Stimulated activated naive CD4-positive, alpha-beta T cell (primary cell): Measurements from ENCODE around the gene AGRP.
"Not testable (repeated sequence)": the region's sequence is repeated elsewhere in the genome, so short reads cannot be mapped to it uniquely, and the experiment has no call there.

Source experiments
- DNase-seq, 6 experiments: peaks; one replicate each; lab custom pipeline; 2025; lab: John Stamatoyannopoulos, UW

AGRP gene

DNA sequence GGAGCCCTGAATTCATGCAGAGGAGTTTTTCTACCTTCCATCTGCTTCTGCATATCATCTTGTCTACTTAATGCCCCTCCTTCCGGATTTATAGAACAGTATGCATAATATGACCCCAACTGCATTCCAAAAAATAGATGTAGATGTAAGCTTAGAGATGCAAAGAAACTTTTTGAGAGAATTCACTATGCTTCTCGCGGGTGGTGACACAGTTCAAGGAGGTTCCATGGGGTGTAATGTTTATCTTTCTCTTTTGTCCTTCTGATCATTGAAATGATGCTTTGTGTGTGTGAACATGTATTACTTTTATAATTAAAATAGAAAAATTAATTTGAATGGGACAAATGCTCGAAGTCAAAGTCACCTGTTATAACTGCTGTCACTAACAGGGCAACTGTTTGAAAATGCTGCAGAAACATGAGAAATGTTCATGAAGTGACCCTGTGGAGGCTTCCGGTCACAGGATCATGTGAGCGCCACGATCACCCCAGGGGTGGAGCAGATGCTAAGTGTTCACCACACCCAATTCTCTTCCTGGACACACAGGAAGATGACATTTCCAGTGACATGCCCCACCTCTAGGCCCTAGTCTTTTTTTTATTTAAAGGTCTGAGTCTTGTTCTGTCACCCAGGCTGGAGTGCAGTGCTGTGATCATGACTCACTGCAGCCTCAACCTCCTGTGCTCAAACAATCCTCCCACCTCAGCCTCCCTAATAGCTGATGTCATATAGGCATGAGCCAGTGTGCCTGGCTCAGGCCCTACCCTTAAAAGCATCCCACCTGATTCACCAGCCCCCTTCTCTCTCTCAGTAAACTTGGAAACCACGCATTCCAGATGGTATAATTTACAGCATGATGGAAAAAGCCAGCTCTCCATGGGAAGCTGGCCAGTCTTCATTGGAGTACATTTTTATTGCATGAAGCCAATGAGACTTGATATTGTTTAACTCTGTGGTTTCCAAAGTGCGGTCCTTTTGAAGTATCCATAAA lies 21.0 kb upstream of the AGRP start:
- peak in 3 of 6 experiments; percentile 30 to 41 (median 31) for DNase-seq

DNA sequence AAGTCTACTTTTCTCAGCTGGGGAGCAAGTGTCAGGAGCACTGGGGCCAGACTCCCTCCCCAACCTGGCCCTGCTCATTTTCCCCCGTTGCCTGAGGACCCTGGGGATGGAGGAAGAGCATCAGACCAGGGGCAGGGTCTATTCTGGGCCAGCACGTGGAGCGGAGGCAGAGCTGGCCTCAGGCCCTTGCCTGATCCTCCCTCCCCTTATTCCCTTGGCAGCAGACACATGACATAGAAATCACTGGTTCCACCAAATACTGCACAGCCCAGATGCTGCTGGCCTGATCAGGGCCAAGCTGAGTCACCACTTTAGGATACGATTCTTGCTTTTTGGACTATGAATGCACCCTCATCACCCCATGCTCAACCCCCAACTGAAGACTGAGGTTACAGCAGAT lies 15.8 kb upstream of the AGRP start:
- no peak for DNase-seq

DNA sequence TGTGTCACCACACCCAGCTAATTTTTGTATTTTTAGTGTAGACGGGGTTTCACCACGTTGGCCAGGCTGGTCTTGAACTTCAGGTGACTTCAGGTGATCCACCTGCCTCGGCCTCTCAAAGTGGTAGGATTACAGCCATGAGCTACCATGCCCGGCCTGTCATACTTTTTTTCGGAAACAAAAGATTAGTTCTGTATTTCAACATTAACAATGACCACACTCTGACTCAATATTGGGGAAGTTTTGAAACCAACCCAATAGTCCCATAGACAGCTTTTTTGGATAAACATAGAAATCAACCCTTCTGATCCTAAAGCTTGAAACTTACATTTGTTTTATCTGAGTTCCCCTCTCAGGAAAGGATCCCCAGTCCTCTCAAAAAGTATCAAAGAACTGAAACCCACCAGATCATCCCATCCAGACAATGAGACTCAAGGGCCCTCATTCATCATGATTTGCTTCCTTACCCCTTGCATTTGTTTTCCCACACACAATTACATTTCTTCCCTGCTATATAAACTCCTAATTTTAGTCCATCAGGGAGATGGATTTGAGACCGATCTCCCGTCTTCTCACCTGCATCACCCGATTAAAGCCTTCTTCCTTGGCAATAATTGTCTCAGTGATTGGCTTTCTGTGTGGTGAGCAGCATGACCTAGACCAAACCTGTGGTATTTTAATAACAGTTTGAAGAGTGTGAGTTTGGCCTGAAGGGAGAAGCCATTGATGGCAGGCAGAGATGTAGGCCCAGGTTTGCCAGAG lies 7.2 kb upstream of the AGRP start:
- DNase-seq = no peak

DNA sequence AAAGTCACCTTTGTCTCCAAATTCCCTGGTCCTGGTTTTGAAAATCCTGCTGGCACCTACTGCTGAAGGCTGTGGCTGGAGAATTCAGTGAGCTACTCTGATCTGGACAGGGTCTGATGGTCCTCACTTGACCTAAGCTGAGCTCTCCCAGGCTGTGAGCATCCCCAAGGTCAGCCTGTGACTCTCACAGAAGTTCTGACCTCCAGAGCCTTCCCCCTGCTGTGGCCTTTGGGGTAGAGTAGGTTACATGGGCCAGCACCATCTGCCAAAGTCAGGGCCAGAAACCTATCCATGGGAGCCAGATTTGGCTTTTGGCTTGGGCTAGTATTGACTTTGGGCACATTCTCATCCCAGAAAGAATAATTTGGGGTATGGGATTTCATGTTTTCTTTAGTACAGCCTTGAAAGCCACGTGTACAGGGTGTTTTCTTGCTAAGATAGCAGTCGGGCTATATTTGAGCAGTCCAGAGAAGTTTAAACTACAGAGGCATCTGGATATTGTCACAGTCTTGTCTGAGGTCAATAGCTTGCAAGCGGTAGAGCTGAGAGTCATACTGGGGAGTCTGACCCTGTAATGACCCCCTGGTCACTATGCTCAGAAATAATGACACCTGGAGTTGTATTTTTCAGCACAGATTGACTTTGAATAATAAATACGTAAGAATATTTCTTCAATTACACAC lies 6.2 kb upstream of the AGRP start:
- no peak for DNase-seq

DNA sequence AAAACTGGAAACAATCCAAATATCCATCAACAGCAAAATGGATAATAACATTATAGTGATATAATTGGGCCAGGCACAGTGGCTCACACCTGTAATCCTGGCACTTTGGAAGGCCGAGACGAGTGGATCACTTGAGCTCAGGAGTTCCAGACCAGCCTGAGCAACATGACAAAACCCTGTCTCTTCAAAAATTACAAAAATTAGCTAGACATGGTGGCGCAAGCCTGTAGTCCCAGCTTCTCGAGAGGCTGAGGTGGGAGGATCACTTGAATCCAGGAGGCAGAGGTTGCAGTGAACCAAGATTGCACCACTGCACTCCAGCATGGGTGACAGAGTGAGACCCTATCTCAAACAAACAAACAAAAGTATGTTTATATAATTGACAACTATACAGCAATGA lies 4.2 kb upstream of the AGRP start:
- not testable (repeated sequence) for DNase-seq

DNA sequence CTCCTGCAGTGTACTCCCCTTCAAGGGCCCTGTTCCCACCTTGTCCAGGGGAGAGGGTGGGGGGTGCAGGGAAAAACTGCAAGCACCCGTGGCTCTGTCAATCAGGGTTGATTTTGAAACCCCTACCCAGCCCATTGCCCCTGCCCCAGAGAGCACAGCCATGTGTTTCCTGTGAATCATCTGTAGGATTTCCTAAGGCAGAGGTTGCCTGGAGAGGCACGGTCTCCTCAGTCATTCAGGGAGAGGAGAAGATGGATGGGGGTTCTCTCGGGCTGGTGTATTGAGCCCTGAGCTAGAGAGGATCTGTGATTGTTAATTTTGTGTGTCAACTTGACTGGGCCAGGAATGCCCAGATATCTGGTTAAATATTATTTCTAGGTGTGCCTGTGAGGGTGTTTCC lies 3.5 kb upstream of the AGRP start:
- no peak for DNase-seq

DNA sequence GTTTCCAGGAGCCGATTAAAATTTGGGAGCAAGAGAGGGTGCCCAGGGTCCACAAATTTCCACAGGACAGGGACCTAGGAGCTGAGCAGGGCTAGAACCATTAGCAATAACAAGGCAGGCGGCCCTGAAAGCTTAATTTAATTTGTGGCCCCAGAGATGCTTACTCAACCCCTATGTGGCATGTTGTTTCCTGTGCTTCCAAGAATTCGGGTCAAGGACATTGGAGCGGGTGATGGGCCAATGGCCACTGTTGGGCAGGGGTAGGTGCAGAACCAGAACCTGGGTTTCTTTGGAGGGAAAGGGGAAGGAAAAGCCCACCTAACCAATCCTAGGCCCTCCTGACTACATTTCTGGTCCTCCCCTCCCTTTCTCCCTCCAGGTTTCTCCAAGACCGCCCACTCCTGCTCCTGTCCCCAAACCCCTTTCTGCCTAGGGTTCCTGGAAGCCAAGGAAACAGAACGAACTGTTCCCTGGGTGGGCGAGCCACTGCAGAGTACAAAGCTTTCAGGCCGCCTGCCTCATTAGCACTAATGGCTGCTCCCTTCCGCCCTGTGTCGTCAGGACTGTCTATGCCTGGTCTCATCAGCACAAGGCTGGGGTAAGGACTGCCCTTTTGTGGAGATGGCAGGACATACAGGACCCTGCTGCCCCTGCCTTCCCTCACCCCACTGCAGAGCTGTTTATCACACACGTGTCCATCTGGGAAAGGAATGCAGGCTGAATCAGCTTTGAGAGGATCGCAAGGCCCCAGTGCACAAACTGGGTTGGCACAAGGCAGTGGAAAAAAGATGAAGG lies 581 bp upstream of the AGRP start:
- no peak for DNase-seq

DNA sequence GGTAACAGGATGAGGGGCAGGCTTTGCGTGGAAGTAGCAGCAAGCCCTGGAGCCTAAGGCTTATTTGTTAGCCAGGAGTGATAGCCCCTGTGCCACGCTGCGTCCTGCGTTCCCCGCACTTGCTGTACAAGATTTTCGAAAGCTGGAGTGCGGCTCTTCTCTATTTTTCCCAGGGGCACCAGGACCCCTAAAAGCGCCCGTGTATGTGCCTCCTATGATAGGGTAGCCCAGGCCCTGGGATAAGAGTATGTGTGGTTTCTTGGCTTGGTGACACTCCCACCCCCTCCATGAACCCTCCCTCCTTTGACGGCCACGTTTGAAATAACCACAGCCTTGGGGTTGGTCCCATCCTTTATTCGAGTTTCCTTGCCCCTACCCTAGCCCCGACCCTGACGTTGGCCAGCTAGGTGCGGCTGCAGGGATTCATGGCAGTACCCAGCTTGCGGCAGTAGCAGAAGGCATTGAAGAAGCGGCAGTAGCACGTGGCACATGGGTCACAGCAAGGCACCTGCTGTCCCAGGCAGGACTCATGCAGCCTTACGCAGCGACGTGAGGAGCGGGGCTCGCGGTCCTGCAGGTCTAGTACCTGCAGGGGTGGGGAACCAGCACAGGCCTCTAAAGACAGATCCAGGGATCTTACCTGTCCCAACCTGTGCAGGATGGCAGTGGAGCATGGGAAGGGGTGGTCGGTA lies 968 bp downstream of the AGRP start:
- no peak for DNase-seq

DNA sequence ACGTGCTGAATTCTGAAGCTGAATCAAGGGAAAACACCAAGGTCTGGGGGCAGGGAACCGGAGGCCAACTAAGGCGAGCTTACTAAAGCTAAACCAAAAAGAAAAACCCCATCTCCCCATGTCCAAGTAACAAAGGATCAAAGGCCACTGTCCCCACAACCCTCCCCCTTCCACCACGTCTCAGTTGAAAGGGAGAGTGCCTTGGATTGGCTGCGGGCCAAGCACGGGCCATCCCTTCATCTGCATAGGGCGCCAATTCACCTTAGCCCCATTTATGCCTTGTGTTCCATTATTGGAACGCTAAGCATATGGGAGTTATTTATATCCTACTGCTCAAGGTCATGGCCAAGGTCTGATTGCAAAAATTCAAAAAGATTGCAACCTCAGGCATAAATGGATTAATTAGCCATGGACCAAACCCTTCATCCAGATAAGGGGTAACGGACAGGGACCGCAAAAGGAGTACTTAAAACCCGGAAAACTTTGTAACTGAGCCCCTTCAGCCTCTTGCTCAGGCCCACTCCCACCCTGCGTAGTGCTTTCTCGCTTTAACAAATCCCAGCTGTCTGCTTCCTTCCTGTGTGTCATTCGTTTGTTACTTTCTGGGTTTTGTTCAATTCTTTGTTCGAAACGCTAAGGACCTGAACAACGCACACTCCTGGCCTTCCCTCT lies 1.6 kb downstream of the AGRP start:
- peak in 5 of 6 experiments; percentile 19 to 57 (median 37) for DNase-seq

DNA sequence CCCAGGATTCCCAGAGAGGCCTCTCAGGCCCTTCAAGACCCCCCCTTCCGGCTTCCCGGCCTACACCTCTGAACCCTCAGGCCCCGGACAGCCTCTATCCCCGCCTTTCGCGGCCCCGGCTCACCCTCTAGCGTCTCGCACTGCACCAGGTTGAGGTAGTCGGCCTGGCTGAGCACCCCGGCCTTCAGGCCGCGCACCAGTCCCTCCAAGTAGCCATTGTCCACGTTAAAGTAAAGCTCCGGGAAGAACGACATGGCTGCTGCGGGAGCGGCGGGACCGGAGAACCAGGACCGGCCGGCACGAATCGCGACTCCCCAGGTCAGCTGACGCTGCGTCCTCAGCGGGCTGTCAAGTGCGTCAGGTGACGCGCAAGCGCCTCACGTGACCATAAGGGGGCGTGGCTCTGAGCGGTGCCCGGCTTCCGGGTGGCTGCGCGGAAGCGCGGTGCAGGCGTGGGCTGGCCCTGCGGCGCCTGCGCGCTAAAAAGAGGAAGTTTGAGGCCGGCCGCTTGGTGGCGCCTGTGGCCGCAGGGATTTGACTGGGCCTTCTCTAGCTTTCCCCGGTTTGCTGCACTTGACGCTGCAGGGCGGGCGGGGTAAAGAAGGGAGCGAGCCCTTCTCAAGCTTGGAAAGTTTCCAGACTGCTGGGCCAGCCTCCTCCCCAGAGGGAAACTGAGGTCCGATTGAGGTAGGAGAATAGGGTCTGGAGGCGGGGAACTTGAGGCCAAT lies 2.4 kb downstream of the AGRP start, which contains the start of gene ATP6V0D1:
ATP6V0D1 (minus strand) TSS at position 325 of the 728 bp plus-strand sequence; CDS start at position 254, 71 bp downstream.
- peak; percentile 96 to 98 (median 97) for DNase-seq

DNA sequence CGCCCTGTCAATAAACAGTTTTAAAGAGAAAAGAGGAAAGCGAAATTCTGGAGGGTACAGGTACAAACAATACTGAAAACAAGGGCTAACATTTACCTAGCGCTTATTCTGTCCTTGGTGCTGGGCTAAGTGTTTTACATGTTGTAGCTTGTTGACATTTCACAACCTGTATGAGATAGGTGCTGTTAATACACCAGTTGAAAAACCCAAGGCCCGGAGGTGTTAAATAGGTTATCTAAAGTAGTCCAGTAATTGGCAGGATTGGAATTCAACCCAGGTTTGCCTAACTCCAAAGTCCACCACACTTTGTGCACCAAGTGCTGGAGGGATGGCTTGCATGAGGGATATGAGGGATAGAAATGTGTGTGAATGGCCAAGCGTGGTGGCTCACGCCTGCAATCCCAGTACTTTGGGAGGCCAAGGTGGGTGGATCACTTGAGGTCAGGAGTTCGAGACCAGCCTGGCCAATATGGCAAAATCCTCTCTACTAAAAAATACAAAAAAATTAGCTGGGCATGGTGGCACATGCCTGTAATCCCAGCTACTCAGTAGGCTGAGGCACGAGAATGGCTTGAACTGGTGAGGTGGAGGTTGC lies 5.3 kb downstream of the AGRP start:
- no peak for DNase-seq

DNA sequence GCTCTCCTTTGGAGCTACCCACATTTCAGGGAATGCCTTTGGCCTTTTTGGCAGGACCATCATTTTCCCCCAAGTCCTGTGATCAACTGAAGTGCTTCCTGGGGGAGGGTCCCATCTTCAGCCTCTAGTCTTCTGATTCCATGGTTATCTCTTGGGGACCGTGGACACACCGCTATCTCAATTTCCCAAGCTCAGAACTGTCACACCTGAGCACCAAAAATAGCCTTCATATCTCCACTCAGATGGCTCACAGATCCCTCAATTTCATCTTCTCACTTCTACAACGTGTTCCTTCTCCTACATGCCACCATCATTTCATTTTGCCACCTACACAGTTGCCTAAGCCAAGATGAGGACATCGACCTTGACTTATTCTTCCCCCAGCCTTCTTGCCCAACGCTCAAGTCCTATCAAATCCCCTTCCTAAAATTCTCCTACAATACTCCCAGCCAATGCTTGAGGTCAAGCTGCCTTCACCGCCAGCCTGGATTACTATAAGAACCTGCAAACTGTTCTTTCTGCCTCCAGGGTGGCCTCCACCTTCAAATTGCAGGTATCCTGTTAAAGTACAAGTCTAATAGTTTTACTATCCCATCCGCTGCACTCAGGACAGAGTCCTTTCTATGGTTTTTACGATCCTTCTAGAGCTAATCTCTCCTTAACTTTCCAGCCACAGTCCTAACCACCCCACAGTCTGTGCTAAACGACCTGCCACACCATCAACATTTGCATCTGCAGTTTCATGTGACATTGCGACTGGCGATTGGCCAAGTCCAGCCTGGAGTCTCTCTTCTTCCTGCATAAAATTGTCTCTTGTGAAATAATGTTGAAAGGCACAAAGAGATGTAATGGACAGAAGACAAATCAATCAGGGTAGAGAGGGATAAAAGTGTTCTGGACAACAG lies 8.5 kb downstream of the AGRP start:
- no peak for DNase-seq

DNA sequence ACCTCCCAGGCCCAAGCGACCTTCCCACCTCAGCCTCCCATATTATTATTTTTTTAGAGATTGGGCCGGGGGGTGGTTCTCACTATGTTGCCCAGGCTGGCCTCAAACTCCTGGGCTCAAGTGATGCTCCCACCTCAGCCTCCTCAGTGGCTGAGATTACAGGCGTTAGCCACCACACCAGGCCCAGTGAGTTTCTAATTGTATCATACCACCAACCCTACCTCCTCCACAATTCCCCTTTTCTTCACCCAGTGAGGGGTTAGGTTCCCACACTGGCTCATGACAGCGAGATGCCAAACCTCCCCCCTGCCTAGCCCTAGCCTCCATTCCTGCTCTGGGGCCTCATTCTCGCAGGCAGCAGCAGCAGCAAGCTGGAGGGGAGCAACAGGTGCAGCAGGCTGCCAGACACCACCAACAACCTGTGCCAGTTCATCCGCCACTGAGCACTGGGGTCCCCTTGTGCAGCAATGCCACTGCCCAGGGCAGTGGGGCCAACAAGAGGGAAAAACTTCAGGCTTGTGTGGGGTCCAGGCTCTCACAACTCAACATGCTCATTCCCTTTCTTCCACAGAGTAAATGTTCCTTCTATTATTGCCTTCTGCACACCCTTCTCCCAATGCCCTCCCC lies 11.5 kb downstream of the AGRP start:
- no peak for DNase-seq

DNA sequence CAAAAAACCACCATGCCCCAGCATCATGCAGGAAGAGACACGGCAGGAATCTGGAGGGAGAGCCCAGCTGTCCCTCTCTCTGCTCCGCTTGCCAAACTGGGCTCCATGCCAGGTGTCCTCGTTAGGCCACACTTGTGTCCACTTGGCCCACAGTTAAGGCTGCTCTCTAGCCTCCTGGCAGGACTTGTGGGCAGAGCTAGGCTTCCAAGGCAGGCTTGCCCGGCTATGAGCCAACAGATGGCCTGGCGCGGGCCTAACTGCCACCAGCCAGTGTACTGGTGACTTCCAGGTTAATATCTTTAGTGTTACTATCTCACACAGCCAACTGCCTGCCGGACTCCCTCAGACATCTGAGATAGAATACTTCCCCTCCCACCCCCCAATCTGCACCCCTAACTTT lies 13.0 kb downstream of the AGRP start:
- DNase-seq = no peak

DNA sequence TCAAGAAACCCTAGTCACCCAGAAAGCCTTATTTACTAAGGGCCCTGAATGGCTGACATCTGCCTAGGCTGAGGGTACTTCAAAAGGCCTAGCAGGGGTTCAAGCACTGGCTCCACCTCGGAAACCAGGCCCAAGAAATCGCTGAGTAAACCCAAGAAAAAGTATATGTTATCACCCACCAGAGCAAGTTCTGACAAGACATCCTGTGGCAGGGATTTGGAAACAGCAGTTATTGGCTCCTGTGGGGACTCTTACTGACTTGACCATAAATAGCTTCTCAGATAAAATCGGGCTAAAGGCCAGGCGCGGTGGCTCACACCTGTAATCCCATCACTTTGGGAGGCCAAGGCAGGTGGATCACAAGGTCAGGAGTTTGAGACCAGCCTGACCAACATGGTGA lies 14.6 kb downstream of the AGRP start:
- no peak for DNase-seq

DNA sequence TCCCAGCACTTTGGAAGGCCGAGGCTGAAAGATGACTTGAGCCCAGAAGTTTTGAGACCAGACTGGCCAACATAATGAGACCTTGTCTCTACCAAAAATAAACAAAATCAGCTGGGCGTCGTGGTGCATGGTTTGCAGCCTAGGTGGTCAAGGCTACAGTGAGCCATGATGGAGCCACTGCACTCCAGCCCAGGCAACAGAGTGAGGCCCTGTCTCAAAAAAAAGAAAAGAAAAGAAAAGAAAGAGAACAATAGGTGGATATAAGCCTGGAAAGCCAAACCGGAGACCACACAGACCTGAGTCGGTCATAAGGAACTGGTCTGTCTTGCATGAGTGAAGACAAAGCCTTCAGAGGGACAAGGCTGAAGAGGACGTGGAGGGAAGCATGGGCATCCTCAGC lies 16.8 kb downstream of the AGRP start:
- DNase-seq = no peak

DNA sequence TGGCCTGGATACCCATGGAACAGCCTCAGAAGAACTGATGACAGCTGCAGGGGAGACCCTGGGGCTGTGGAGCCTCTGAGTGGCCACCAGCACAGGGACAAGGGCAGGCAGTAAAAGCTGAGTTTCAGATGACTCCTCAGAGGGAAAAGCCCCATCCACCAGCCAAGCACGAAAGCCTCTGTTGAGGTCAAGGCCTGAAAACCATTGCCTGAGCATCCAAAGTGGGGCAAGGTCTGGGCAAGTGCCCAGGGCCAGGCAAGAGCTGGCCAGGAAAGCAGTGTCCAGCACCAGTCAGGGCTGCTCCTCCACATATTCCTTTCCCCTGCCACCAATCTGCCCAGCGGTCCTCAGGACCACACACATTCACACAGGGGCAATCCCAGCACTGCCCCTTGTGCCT lies 18.8 kb downstream of the AGRP start:
- no peak for DNase-seq

DNA sequence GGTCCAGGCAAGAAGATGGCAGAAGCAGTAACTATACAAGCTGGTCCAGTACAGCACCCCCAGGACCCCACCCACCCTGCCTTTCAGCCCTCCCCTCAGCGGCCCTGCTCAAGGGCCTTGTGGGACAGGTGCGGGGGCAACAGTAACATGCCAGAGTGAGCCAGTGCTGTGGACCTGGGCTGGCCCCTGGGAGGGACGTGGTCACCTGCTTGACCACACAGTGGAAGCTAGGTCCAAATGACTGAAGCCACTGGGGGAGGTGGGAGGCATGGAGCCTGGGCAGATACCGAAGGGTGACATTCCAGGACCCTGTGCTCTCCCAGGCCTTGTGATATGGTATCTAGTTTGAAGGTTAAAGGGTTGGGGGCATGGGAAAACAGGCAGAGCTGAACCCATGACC lies 19.7 kb downstream of the AGRP start:
- no peak for DNase-seq
